Parathyroid adenoma (tissue), 2 donors: ENCODE results near the gene INPPL1.

Source experiments
- H2AFZ ChIP-seq: fragments of 300-600 bp; sonication (generic); one replicate; pipeline ENCODE4 v1.7.0; 2017; ENCODE audit warnings: antibody characterized with exemption, mild to moderate bottlenecking
- H3K27ac ChIP-seq: fragments of 300-600 bp; sonication (generic); one replicate; pipeline ENCODE4 v1.7.0; 2017
- H3K27me3 ChIP-seq: fragments of 300-600 bp; sonication (generic); one replicate; pipeline ENCODE4 v1.7.0; 2017; ENCODE audit warnings: low read length; ENCODE audit not compliant: control insufficient read depth, insufficient read depth
- H3K36me3 ChIP-seq: fragments of 300-600 bp; sonication (generic); one replicate; pipeline ENCODE4 v1.7.0; 2017; ENCODE audit warnings: low read length; ENCODE audit not compliant: control insufficient read depth, insufficient read depth
- H3K4me1 ChIP-seq: fragments of 300-600 bp; sonication (generic); one replicate; pipeline ENCODE4 v1.7.0; 2017; ENCODE audit warnings: control low read depth
- H3K4me2 ChIP-seq: fragments of 300-600 bp; sonication (generic); one replicate; pipeline ENCODE4 v1.7.0; 2017; ENCODE audit warnings: low read length
- H3K4me3 ChIP-seq: fragments of 300-600 bp; sonication (generic); one replicate; pipeline ENCODE4 v1.7.0; 2017; ENCODE audit warnings: low read depth, low read length
- H3K79me2 ChIP-seq: fragments of 300-600 bp; sonication (generic); one replicate; pipeline ENCODE4 v1.7.0; 2017; ENCODE audit warnings: control low read depth
- H3K9ac ChIP-seq: fragments of 300-600 bp; sonication (generic); one replicate; pipeline ENCODE4 v1.7.0; 2017; ENCODE audit warnings: mild to moderate bottlenecking
- H3K9me3 ChIP-seq: fragments of 300-600 bp; sonication (generic); one replicate; pipeline ENCODE4 v1.7.0; 2017; ENCODE audit warnings: low read length; ENCODE audit not compliant: control insufficient read depth
- TF ChIP-seq, protein P1 (sequence below): fragments of 300-600 bp; sonication (generic); IDR thresholded peaks from one replicate; pipeline ENCODE4 v1.7.0; 2017; ENCODE audit warnings: antibody characterized with exemption, mild to moderate bottlenecking
- donor health status: primary hyperparathyroidism.

INPPL1 gene

DNA sequence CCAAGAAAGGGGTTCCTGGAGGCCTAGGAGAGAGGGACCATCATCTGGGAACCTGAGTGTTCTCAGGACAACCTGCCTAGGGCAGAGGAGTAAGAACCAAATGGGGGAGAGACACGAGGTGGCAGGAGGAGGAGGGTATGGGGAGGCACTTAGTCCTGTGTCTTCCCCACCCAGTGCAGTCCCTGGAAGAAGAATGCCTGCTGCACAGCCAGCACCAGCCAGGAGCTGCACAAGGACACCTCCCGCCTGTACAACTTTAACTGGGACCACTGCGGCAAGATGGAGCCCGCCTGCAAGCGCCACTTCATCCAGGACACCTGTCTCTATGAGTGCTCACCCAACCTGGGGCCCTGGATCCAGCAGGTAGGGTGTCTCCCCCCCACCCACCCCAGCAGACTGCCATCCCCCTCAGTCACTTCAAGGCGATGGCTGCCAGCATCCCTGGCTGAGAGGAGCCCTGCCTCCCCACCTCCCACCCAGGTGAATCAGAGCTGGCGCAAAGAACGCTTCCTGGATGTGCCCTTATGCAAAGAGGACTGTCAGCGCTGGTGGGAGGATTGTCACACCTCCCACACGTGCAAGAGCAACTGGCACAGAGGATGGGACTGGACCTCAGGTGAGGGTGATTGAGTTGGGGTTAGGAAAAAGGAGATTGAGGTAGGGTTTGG is 3.7 kb upstream of the INPPL1 start:
- Histone ChIP-seq H3K9ac (no peak overlapping the region), H3K27ac (no peak overlapping the region), H3K4me2 (no peak overlapping the region), H3K9me3 (no peaks in the 10 kb centered on the region), H2AFZ (no peak overlapping the region), H3K36me3 (no peaks in the 10 kb centered on the region), H3K79me2 (no peaks in the 10 kb centered on the region), H3K27me3 (no peaks in the 10 kb centered on the region), H3K4me3 (no peak overlapping the region), H3K4me1 (peaks cover 3% of the 10 kb centered on the region)
- TF ChIP-seq, protein P1, sequence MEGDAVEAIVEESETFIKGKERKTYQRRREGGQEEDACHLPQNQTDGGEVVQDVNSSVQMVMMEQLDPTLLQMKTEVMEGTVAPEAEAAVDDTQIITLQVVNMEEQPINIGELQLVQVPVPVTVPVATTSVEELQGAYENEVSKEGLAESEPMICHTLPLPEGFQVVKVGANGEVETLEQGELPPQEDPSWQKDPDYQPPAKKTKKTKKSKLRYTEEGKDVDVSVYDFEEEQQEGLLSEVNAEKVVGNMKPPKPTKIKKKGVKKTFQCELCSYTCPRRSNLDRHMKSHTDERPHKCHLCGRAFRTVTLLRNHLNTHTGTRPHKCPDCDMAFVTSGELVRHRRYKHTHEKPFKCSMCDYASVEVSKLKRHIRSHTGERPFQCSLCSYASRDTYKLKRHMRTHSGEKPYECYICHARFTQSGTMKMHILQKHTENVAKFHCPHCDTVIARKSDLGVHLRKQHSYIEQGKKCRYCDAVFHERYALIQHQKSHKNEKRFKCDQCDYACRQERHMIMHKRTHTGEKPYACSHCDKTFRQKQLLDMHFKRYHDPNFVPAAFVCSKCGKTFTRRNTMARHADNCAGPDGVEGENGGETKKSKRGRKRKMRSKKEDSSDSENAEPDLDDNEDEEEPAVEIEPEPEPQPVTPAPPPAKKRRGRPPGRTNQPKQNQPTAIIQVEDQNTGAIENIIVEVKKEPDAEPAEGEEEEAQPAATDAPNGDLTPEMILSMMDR = no peak

DNA sequence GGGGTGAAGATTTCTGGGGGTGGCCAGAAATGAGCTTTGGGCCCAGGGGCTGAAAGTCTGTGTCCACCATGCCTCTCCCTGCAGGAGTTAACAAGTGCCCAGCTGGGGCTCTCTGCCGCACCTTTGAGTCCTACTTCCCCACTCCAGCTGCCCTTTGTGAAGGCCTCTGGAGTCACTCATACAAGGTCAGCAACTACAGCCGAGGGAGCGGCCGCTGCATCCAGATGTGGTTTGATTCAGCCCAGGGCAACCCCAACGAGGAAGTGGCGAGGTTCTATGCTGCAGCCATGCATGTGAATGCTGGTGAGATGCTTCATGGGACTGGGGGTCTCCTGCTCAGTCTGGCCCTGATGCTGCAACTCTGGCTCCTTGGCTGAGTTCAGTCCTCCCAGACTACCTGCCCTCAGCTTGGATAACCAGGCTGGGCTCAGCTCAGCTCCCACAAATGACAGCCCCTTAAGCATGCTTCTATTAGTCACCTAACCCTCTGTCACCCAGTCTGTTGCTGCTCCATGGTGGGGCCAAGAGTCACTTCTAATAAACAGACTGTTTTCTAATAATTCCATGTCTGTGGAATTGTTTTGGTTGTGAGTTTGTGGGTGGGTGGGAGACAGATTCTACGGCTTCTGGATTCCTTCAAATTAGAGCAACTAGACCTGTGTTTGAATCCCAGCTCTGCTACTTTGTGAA is 3.0 kb upstream of the INPPL1 start:
- H2AFZ ChIP-seq = peak overlapping the region; percentile 73
- TF ChIP-seq, protein P1 = no peak
- H3K27me3 ChIP-seq = no peaks in the 10 kb centered on the region
- no peaks in the 10 kb centered on the region for H3K79me2 ChIP-seq
- H3K4me3 ChIP-seq = no peak overlapping the region
- H3K27ac ChIP-seq = no peak overlapping the region
- peaks cover 3% of the 10 kb centered on the region for H3K4me1 ChIP-seq
- no peak overlapping the region for H3K4me2 ChIP-seq
- H3K36me3 ChIP-seq = no peaks in the 10 kb centered on the region
- H3K9ac ChIP-seq = no peak overlapping the region
- H3K9me3 ChIP-seq = no peaks in the 10 kb centered on the region

DNA sequence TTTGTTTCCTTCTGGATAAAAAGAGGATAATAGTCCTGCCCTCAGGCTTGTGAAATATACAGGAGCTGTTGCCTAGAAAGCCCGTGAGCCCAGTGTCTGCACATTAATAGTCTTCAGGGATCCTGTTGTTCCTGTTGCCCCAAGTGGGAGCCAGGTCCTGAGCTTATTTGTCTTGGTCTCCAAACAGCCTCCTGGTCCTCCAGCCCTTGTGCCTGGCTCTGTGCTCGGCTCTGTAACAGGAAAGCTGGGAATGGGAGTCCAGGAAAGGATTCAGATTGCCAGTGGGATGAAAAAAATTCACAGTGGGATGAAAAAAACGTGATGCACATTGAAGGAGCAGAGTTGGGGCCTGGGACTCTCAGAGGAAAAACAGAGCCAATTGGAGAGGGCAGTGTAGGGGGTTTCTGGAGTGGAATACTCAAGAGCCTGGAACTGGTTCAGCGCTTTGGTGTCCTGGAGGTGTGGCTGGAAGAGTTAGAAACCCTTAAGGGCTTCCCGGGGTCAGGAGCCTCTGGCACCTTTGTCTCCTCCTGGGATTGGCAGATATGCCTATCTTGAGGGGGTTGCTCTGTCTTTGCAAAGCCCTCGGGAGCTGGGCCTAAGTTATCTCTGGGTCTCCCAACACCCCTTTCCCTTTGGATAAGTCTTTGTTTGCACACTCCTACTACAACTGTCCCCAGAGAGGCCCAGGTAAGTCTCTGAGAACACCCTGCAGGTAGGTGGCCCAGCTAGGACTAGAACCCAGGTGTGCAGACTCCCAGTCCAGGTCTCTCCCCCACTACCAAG is 2.3 kb upstream of the INPPL1 start:
- Histone ChIP-seq H3K4me2 (peak overlapping the region; percentile 86), H3K9ac (no peak overlapping the region), H2AFZ (peak overlapping the region; percentile 73), H3K4me1 (peaks cover 3% of the 10 kb centered on the region), H3K9me3 (no peaks in the 10 kb centered on the region), H3K27ac (peak overlapping the region; percentile 89), H3K4me3 (peak overlapping the region; percentile 80), H3K79me2 (no peaks in the 10 kb centered on the region), H3K27me3 (no peaks in the 10 kb centered on the region), H3K36me3 (no peaks in the 10 kb centered on the region)
- TF ChIP-seq, protein P1 = no peak

DNA sequence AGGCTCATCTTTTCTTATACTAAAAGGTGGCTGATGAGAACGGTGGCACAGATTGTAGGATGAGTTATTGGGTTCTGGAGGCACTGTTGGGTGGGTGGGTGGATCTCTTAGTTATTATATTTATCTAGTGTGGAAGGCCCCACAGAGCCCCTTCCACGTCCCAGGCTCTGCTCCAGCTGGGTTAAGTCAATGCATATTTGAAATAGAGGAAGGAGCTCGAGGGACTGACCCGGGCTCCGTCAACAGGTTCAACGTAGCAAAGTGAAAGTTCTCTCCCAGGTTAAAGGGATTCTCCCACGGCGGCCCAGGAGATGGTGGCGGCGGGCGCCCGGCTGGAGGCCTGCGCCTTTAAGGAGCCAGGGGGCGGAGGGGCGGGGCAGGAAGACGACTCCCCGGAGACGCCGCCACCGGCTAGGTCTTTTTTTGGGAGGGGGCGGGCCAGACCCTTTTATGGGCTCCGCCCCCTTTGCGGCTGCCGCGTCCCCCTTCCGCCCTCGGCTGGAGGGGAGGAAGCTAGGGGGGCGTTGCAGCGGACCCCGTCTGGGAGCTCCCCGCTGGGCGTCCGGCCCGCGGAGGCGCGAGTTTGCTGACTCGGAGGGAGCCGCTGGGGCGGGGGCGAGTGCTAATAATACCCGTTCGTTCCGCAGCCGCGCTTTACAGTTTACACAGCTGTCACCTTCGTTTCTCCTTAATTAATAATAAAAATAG is 1.5 kb upstream of the INPPL1 start:
- Histone ChIP-seq H3K36me3 (no peaks in the 10 kb centered on the region), H3K4me1 (peaks cover 3% of the 10 kb centered on the region), H3K27me3 (no peaks in the 10 kb centered on the region), H3K9ac (no peak overlapping the region), H2AFZ (peak overlapping the region; percentile 73), H3K4me2 (peak overlapping the region; percentile 86), H3K27ac (peak overlapping the region; percentile 89), H3K4me3 (peak overlapping the region; percentile 80), H3K9me3 (no peaks in the 10 kb centered on the region), H3K79me2 (no peaks in the 10 kb centered on the region)
- TF ChIP-seq, protein P1 = peak; percentile 30
